Mucosa of descending colon (tissue), 3 donors: ENCODE results near the gene PGBD5. TPM values are rescaled to one million over a fixed set of nuclear protein-coding genes. Genes with fewer than 3 reads are reported as not detected.

ENCODE experiments used
- ATAC-seq: fragments of 200-7000 bp; cut with Tn5 transposase; one replicate; pipeline ENCODE4 v1.9.1; 2020; ENCODE audit warnings: mild to moderate bottlenecking, moderate library complexity
- DNase-seq, 3 donors: peaks; one replicate each; pipeline ENCODE4 v3.0.0-alpha.2; 2020
- H3K36me3 ChIP-seq: fragments of 200-600 bp; one replicate; pipeline ENCODE4 v1.8.0; 2021; ENCODE audit warnings: low read depth, mild to moderate bottlenecking
- H3K4me1 ChIP-seq: fragments of 200-600 bp; one replicate; pipeline ENCODE4 v1.8.0; 2021; ENCODE audit warnings: low read depth, mild to moderate bottlenecking
- H3K4me3 ChIP-seq: fragments of 200-600 bp; one replicate; pipeline ENCODE4 v1.8.0; 2021; ENCODE audit warnings: mild to moderate bottlenecking
- H3K9me3 ChIP-seq: fragments of 200-600 bp; one replicate; pipeline ENCODE4 v1.8.0; 2021; ENCODE audit warnings: mild to moderate bottlenecking
- CTCF ChIP-seq: fragments of 200-600 bp; IDR thresholded peaks from one replicate; pipeline ENCODE4 v1.8.0; 2022; ENCODE audit warnings: antibody characterized with exemption, mild to moderate bottlenecking
- intact Hi-C, 2 donors: fragments of 100-400 bp; cut with DNase I in 1 of 2; cut with micrococcal nuclease in 1 of 2; formaldehyde crosslinking; loops; one replicate each; pipeline versions ENCODE4 v1.11.0 to v1.11.1; 2022; cut with DNase I, micrococcal nuclease
- total RNA-seq, 3 donors: library from RNA; stranded (reverse); fragmentation: NEBNext Ultra II Directional in 2 of 3; extraction: Animal tissue kit (Norgen Biotek cat#: 25700) in 2 of 3; gene quantifications; one replicate each; pipeline versions ENCODE4 v1.2.1 to v1.2.4, GENCODE V29; 2021 to 2023
- donor health status: DM: no; HTN: no; CAD: no; lungs with moderate emphysema.
- donor health status: DM: no; HTN: no; CAD: no.
- donor health status: DM: no; HTN: yes; CAD: no.

PGBD5 gene
- total RNA-seq, 3 donors from 2014 or later: 1.4 to 3.2 (median 2.7) TPM

- Histone ChIP-seq H3K9me3 (no peaks in the 10 kb centered on the region), H3K4me3 (no peak overlapping the region), H3K4me1 (no peaks in the 10 kb centered on the region), H3K36me3 (no peaks in the 10 kb centered on the region)
- ATAC-seq (no peak), DNase-seq (no peak)
- TF ChIP-seq CTCF: no peak
- intact Hi-C loops: no loop called here
Measured at GRCh38 chr1:230352537-230352936, 73.6 kb downstream of the PGBD5 start.

- H3K4me1 ChIP-seq: no peaks in the 10 kb centered on the region
- H3K9me3 ChIP-seq: no peaks in the 10 kb centered on the region
- ATAC-seq (no peak), DNase-seq (no peak)
- intact Hi-C loops: no loop called here
- TF ChIP-seq CTCF: no peak
- no peak overlapping the region for H3K4me3 ChIP-seq
- H3K36me3 ChIP-seq: no peaks in the 10 kb centered on the region
Measured at GRCh38 chr1:230351983-230352382, 74.1 kb downstream of the PGBD5 start.

GRCh38 chr1:230351514-230351913 lies 74.6 kb downstream of the PGBD5 start:
- intact Hi-C loops: no loop called here
- no peak for TF ChIP-seq CTCF
- no peak for DNase-seq
- Histone ChIP-seq H3K4me1 (no peaks in the 10 kb centered on the region), H3K36me3 (no peaks in the 10 kb centered on the region), H3K4me3 (no peak overlapping the region), H3K9me3 (no peaks in the 10 kb centered on the region)
- ATAC-seq: no peak

GRCh38 chr1:230350208-230350921 lies 75.8 kb downstream of the PGBD5 start:
- intact Hi-C loops: no loop called here
- no peak for TF ChIP-seq CTCF
- H3K4me1 ChIP-seq: no peaks in the 10 kb centered on the region
- no peak overlapping the region for H3K4me3 ChIP-seq
- DNase-seq: no peak
- no peaks in the 10 kb centered on the region for H3K9me3 ChIP-seq
- ATAC-seq: no peak
- H3K36me3 ChIP-seq: no peaks in the 10 kb centered on the region

GRCh38 chr1:230349020-230349393 lies 77.1 kb downstream of the PGBD5 start:
- no peaks in the 10 kb centered on the region for H3K9me3 ChIP-seq
- intact Hi-C loops: no loop called here
- DNase-seq (no peak), ATAC-seq (no peak)
- no peaks in the 10 kb centered on the region for H3K4me1 ChIP-seq
- TF ChIP-seq CTCF: no peak
- no peak overlapping the region for H3K4me3 ChIP-seq
- H3K36me3 ChIP-seq: no peaks in the 10 kb centered on the region
